Suprapubic skin (tissue), 4 donors: ENCODE measurements around the gene FBN1. TPM values are rescaled to one million over a fixed set of nuclear protein-coding genes. Genes with fewer than 3 reads are reported as not detected.

Experiments used
- DNase-seq, 2 donors: peaks; one replicate each; pipeline ENCODE4 v3.0.0-alpha.2; 2019; ENCODE audit warnings: low spot score in 2 of 2
- H3K27ac ChIP-seq: fragments of 200-600 bp; sonication (generic); one replicate; pipeline ENCODE4 v1.5.1; 2019
- H3K27me3 ChIP-seq: fragments of 200-600 bp; sonication (generic); one replicate; pipeline ENCODE4 v1.5.1; 2019
- H3K36me3 ChIP-seq: fragments of 200-600 bp; sonication (generic); one replicate; pipeline ENCODE4 v1.5.1; 2019
- H3K4me1 ChIP-seq: fragments of 200-600 bp; sonication (generic); one replicate; pipeline ENCODE4 v1.5.1; 2019
- H3K4me3 ChIP-seq: fragments of 200-600 bp; sonication (generic); one replicate; pipeline ENCODE4 v1.5.1; 2019; ENCODE audit warnings: mild to moderate bottlenecking
- H3K9me3 ChIP-seq: fragments of 200-600 bp; sonication (generic); one replicate; pipeline ENCODE4 v1.5.1; 2019
- EP300 ChIP-seq: sonication (generic); formaldehyde crosslinking; IDR thresholded peaks from one replicate; pipeline ENCODE4 v1.6.1; 2017; ENCODE audit warnings: antibody characterized with exemption
- POLR2A ChIP-seq, 2 donors: fragments of 450-650 bp; IDR thresholded peaks; one replicate each; pipeline ENCODE4 v1.6.1; 2017; ENCODE audit warnings: antibody characterized with exemption in 2 of 2, mild to moderate bottlenecking in 2 of 2, moderate library complexity in 2 of 2
- POLR2AphosphoS5 ChIP-seq, 3 donors: sonication (generic); formaldehyde crosslinking; IDR thresholded peaks; one replicate each; pipeline ENCODE4 v1.6.1; 2017; ENCODE audit warnings: antibody characterized with exemption in 3 of 3
- WGBS: methylation state at CpG from one replicate; pipeline ENCODE4 v1.1.5; 2018; 5-methylcytosine and 5-hydroxymethylcytosine counted together
- total RNA-seq, 4 donors: library from RNA; depleted of rRNA; stranded (reverse); fragments of >200 nt; gene quantifications; one replicate each; pipeline ENCODE4 v1.1.0, GENCODE V29; 2016
- TF ChIP-seq, protein P1 (sequence below), 2 donors: fragments of 200-600 bp in 1 of 2; fragments of 450-650 bp in 1 of 2; sonication (generic) in 1 of 2; IDR thresholded peaks; one replicate each; pipeline ENCODE4 v1.5.1; 2016 to 2019; ENCODE audit warnings: antibody characterized with exemption in 2 of 2, mild to moderate bottlenecking in 1 of 2, moderate library complexity in 1 of 2

Gene FBN1
- total RNA-seq, 4 donors from 2014 or later = 12.6 to 24.6 (median 21.0) TPM

DNA sequence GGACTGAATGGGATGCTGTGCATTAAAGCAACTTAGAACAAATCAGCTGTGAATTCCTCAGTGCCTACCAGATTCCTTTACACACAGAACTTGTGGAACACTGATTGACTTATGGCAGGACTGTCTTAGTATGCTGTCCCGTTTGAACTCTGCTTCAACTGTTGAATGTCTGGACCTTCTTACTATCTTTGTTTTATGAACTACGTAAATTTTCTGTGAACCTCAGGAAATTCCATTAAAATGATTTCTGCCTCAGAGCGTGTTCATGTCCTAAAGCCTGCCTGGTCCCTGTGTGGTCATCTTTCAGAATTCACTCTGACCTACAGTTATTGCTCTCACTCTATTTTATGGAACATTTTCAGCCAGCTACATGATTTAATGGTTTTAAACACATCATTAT, 29.4 kb upstream of the FBN1 start:
- Histone ChIP-seq H3K36me3 (no peaks in the 10 kb centered on the region), H3K27me3 (no peaks in the 10 kb centered on the region), H3K9me3 (no peaks in the 10 kb centered on the region), H3K4me1 (no peaks in the 10 kb centered on the region), H3K27ac (no peak overlapping the region), H3K4me3 (no peak overlapping the region)
- no peak for DNase-seq
- WGBS = 40% methylated on average over 3 of the region's 3 CpGs
- TF ChIP-seq POLR2AphosphoS5 (IDR thresholded peaks at IDR 0.05) (no peak), EP300 (no peak), POLR2A (IDR thresholded peaks at IDR 0.05) (no peak)
- TF ChIP-seq, protein P1, sequence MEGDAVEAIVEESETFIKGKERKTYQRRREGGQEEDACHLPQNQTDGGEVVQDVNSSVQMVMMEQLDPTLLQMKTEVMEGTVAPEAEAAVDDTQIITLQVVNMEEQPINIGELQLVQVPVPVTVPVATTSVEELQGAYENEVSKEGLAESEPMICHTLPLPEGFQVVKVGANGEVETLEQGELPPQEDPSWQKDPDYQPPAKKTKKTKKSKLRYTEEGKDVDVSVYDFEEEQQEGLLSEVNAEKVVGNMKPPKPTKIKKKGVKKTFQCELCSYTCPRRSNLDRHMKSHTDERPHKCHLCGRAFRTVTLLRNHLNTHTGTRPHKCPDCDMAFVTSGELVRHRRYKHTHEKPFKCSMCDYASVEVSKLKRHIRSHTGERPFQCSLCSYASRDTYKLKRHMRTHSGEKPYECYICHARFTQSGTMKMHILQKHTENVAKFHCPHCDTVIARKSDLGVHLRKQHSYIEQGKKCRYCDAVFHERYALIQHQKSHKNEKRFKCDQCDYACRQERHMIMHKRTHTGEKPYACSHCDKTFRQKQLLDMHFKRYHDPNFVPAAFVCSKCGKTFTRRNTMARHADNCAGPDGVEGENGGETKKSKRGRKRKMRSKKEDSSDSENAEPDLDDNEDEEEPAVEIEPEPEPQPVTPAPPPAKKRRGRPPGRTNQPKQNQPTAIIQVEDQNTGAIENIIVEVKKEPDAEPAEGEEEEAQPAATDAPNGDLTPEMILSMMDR (IDR thresholded peaks at IDR 0.05) = no peak

DNA sequence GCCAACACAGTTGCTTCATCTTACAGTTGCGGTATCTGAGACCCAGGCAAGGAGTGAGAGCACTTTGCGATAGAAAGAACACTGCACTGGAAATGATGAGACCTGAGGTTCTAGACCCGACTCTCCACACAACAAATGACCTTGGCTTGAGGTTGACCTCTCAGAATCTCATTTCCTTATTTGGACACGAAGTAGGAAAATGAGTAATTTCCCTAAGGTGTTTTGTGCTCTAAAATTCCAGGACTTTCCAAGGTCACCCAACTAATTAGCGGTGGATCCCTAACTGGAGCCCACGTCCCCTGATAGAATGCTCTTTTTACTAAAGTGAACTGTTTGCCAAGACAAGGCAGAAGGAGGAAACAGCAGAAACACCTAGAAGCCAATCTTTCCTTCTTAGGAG, 26.7 kb upstream of the FBN1 start:
- H3K4me1 ChIP-seq = no peaks in the 10 kb centered on the region
- no peaks in the 10 kb centered on the region for H3K27me3 ChIP-seq
- TF ChIP-seq, protein P1 (IDR thresholded peaks at IDR 0.05) = no peak
- no peak for TF ChIP-seq POLR2AphosphoS5 (IDR thresholded peaks at IDR 0.05)
- TF ChIP-seq POLR2A (IDR thresholded peaks at IDR 0.05) = no peak
- TF ChIP-seq EP300 = no peak
- WGBS = 86% methylated on average over 6 of the region's 6 CpGs
- no peak for DNase-seq
- H3K27ac ChIP-seq = peak overlapping the region; percentile 78
- H3K36me3 ChIP-seq = no peaks in the 10 kb centered on the region
- H3K4me3 ChIP-seq = no peak overlapping the region
- no peaks in the 10 kb centered on the region for H3K9me3 ChIP-seq

DNA sequence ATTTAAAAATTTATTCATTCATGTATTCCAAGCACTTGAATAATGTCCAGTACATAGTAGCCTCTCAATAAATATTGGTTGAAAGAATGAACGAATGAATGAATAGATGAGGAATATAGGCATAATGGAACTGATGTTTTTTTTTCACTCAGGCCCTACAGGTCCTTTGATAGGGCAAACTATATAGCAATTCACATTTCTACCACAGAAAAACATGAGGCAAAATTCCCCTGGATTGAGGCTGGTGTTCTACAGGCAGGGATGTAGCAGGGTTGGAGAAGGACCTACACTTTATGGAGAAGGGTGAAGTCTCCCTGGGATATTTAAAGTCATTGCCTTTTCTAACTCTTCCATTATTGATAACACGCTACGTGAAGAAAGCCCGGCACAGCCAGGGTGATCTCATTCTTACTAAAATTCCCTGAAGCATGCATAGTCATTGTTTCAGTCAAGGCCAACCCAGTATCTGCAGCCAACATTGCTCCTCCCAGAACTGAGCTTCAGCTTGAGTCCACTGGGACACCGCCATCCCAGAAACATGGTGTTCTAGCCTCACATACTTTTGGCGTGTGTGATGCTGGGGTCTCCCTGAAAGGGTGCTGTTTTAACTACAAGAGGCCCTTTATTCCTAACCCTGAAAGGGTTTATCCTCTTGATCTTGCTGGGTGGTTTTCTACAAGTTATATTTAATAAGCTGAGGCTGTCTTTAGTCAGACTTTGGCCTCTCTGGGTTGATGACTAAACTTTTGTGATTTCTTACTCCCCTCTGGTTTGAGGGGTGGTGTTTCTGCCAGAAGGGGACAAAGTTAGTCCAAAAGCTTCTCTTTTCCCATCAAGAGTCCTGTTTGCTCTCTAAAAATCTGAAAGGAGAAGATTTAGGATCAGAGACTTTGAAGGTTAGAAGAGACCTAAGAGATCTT, 25.9 kb upstream of the FBN1 start:
- TF ChIP-seq, protein P1 (IDR thresholded peaks at IDR 0.05) = no peak
- TF ChIP-seq POLR2A (IDR thresholded peaks at IDR 0.05) (no peak), POLR2AphosphoS5 (IDR thresholded peaks at IDR 0.05) (no peak), EP300 (no peak)
- H3K27me3 ChIP-seq = no peaks in the 10 kb centered on the region
- H3K9me3 ChIP-seq = no peaks in the 10 kb centered on the region
- no peaks in the 10 kb centered on the region for H3K4me1 ChIP-seq
- no peak overlapping the region for H3K4me3 ChIP-seq
- no peaks in the 10 kb centered on the region for H3K36me3 ChIP-seq
- H3K27ac ChIP-seq = peak overlapping the region; percentile 78
- peak; percentile 81 to 83 for DNase-seq
- WGBS = 63% methylated on average over 6 of the region's 6 CpGs

DNA sequence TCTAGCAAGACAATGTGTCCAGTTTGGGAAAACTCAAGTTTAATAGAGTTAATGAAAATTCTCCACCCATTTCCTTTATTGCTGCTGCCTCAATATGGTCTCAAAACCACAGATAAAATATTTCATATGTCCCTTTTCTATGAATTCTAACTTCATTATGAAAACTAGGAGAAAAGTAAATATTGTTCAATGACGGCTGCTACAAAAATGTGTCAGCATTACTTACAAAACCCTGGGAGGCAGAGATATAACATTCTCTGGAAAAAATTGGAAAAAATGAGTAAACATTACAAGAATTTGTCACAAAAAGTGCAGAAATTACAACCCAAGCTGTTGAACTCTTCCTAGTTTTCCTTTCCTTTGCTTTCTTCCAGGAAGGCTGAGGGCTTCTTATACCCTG, 22.2 kb upstream of the FBN1 start:
- no peaks in the 10 kb centered on the region for H3K4me1 ChIP-seq
- 66% methylated on average over 1 of the region's 1 CpG for WGBS
- TF ChIP-seq, protein P1 (IDR thresholded peaks at IDR 0.05) = no peak
- TF ChIP-seq EP300 (no peak), POLR2AphosphoS5 (IDR thresholded peaks at IDR 0.05) (no peak), POLR2A (IDR thresholded peaks at IDR 0.05) (no peak)
- no peaks in the 10 kb centered on the region for H3K36me3 ChIP-seq
- peak overlapping the region; percentile 62 for H3K27ac ChIP-seq
- no peak for DNase-seq
- no peaks in the 10 kb centered on the region for H3K27me3 ChIP-seq
- no peak overlapping the region for H3K4me3 ChIP-seq
- no peaks in the 10 kb centered on the region for H3K9me3 ChIP-seq

DNA sequence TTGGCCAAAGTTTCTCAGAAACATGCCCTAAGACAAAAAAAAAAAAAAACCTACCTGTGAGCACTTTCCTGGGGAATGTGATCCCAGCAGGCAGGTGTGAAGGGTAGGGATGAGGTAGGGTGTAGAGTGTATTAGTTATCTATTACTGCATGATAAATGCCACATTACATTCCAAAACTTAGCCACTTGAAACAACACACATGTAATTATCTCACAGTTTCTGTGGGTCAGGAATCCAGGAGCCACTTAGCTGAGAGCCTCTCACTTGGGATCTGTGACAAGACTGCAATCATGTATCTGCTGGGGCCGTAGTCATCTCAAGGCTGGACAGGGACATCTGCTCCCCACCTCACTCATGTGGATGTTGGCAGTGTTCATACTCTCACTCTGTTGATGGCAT, 18.9 kb upstream of the FBN1 start:
- Histone ChIP-seq H3K36me3 (no peaks in the 10 kb centered on the region), H3K4me1 (no peaks in the 10 kb centered on the region), H3K27me3 (no peaks in the 10 kb centered on the region), H3K9me3 (no peaks in the 10 kb centered on the region), H3K4me3 (no peak overlapping the region), H3K27ac (no peak overlapping the region)
- 100% methylated on average over 1 of the region's 1 CpG for WGBS
- no peak for DNase-seq
- TF ChIP-seq, protein P1 (IDR thresholded peaks at IDR 0.05) = no peak
- TF ChIP-seq EP300 (no peak), POLR2AphosphoS5 (IDR thresholded peaks at IDR 0.05) (no peak), POLR2A (IDR thresholded peaks at IDR 0.05) (no peak)
